Endothelial cell of umbilical vein (primary cell): ENCODE results near the gene PTPN6. TPM values are rescaled to one million over a fixed set of nuclear protein-coding genes. Genes with fewer than 3 reads are reported as not detected.

Experiments used
- BruUV-seq: library from RNA; stranded (reverse); fragments of 400-500 nt; replicated peaks from 2 replicates; lab custom pipeline; 2021; lab: Mats Ljungman, UMichigan
- CTCF ChIA-PET: fragments of 300-600, 350-600 bp; sonication (Branson Sonifier 250); formaldehyde crosslinking; loops from one replicate; lab custom pipeline; 2021; ENCODE audit warnings: antibody characterized with exemption, inconsistent platforms; lab: Charles Lee
- POLR2A ChIA-PET: fragments of 300-600, 350-600 bp; sonication (Branson Sonifier 250); formaldehyde crosslinking; loops from one replicate; lab custom pipeline; 2021; ENCODE audit warnings: antibody characterized with exemption, inconsistent platforms; lab: Charles Lee
- DNase-seq: peaks from one replicate; pipeline ENCODE4 v3.0.0-alpha.2; 2011; ENCODE audit warnings: low read depth, low spot score
- FAIRE-seq: peaks from 2 replicates; lab custom pipeline; 2011; peaks lifted over from hg19 to GRCh38; lab: Jason Lieb, UNC
- H2AFZ ChIP-seq: 2 replicates; pipeline ENCODE4 v1.6.0; 2012; ENCODE audit warnings: low read depth, low read length, control low read depth, inconsistent platforms
- H3K27ac ChIP-seq: 2 replicates; pipeline ENCODE4 v1.5.1; 2011; ENCODE audit warnings: low read depth, mild to moderate bottlenecking, control low read depth, low read length, moderate library complexity; ENCODE audit not compliant: insufficient read depth
- H3K27me3 ChIP-seq, 2 experiments: 2 replicates each; pipeline versions ENCODE4 v1.6.0 to v1.6.1; 2011; ENCODE audit warnings: low read length in 2 of 2, mixed read lengths in 1 of 2; ENCODE audit not compliant: control insufficient read depth in 2 of 2, insufficient read depth in 2 of 2
- H3K36me3 ChIP-seq, 2 experiments: 2 replicates in 1 of 2; 3 replicates in 1 of 2; pipeline ENCODE4 v1.5.1; 2011; ENCODE audit warnings: low read length in 2 of 2, mild to moderate bottlenecking in 1 of 2, moderate library complexity in 1 of 2; ENCODE audit not compliant: control insufficient read depth in 2 of 2, insufficient read depth in 2 of 2; ENCODE audit errors: extremely low read depth in 1 of 2
- H3K4me1 ChIP-seq: 3 replicates; pipeline ENCODE4 v1.5.1; 2011; ENCODE audit warnings: mild to moderate bottlenecking, low read length; ENCODE audit not compliant: control insufficient read depth, insufficient read depth; ENCODE audit errors: extremely low read depth
- H3K4me2 ChIP-seq: 2 replicates; pipeline ENCODE4 v1.6.1; 2011; ENCODE audit warnings: low read length, control low read depth, mixed read lengths; ENCODE audit not compliant: insufficient read depth
- H3K4me3 ChIP-seq, 3 experiments: fragments of 200-600 bp in 1 of 3; sonication (generic), shearing (Covaris generic) in 1 of 3; replicated peaks in 1 of 3; 2 replicates each; pipeline ENCODE4 v1.5.1; 2011 to 2016; ENCODE audit warnings: control low read depth in 3 of 3, low read length in 3 of 3, mild to moderate bottlenecking in 2 of 3, inconsistent platforms in 1 of 3, low read depth in 1 of 3, moderate library complexity in 1 of 3; ENCODE audit not compliant: insufficient read depth in 1 of 3
- H3K79me2 ChIP-seq: 2 replicates; pipeline ENCODE4 v1.6.0; 2012; ENCODE audit warnings: low read length, inconsistent platforms; ENCODE audit not compliant: control insufficient read depth, insufficient read depth
- H3K9ac ChIP-seq: replicated peaks from 2 replicates; pipeline ENCODE3; 2011; ENCODE audit warnings: low read length, control low read depth; ENCODE audit not compliant: insufficient read depth; ENCODE audit errors: extremely low read depth
- H3K9me1 ChIP-seq: replicated peaks from 3 replicates; pipeline ENCODE4 v1.6.0; 2011; ENCODE audit warnings: mild to moderate bottlenecking, low read length; ENCODE audit not compliant: control insufficient read depth, insufficient read depth; ENCODE audit errors: extremely low read depth
- H3K9me3 ChIP-seq: replicated peaks from 2 replicates; pipeline ENCODE4 v1.5.1; 2012; ENCODE audit warnings: low read length, inconsistent platforms; ENCODE audit not compliant: control insufficient read depth, insufficient read depth
- H4K20me1 ChIP-seq: replicated peaks from 2 replicates; pipeline ENCODE3; 2011; ENCODE audit warnings: mild to moderate bottlenecking, low read length; ENCODE audit not compliant: control insufficient read depth, insufficient read depth; ENCODE audit errors: extremely low read depth
- EZH2 ChIP-seq: IDR thresholded peaks from 2 replicates; pipeline ENCODE4 v1.6.1; 2012; ENCODE audit warnings: borderline replicate concordance, low read depth, mild to moderate bottlenecking, moderate library complexity, low read length, inconsistent platforms; ENCODE audit not compliant: severe bottlenecking
- FOS ChIP-seq: IDR thresholded peaks from 2 replicates; pipeline ENCODE4 v1.6.1; 2011; ENCODE audit warnings: mild to moderate bottlenecking, low read length, moderate library complexity, borderline replicate concordance; ENCODE audit not compliant: insufficient read depth
- GATA2 ChIP-seq: IDR thresholded peaks from 2 replicates; pipeline ENCODE4 v1.7.0; 2011; ENCODE audit warnings: low read depth, mild to moderate bottlenecking, moderate library complexity, mixed read lengths, low read length; ENCODE audit not compliant: insufficient read length, insufficient read depth
- JUN ChIP-seq: IDR thresholded peaks from 2 replicates; pipeline ENCODE4 v1.6.1; 2011; ENCODE audit warnings: borderline replicate concordance, low read depth; ENCODE audit not compliant: insufficient read length, insufficient read depth
- MYC ChIP-seq: IDR thresholded peaks from one replicate; pipeline ENCODE4 v1.6.1; 2011; ENCODE audit warnings: mild to moderate bottlenecking, low read depth, low read length
- POLR2A ChIP-seq: IDR thresholded peaks from 2 replicates; pipeline ENCODE4 v1.6.1; 2012; ENCODE audit warnings: low read depth, mild to moderate bottlenecking, control low read depth, low read length
- POLR2AphosphoS5 ChIP-seq: IDR thresholded peaks from 2 replicates; pipeline ENCODE4 v1.6.1; 2012; ENCODE audit warnings: low read depth, mild to moderate bottlenecking, control low read depth, low read length, moderate library complexity; ENCODE audit not compliant: insufficient read depth
- dilution Hi-C: fragments of 300-500 bp; cut with MboI; formaldehyde crosslinking; loops from one replicate; pipeline ENCODE4 v1.15.0; 2019; ENCODE audit warnings: low sequenced_read_pairs; ENCODE audit not compliant: extremely low pct_ligation_motif_present
- intact Hi-C: fragments of 100-400 bp; cut with micrococcal nuclease; formaldehyde crosslinking; loops from one replicate; pipeline ENCODE4 v1.10.0; 2022
- polyA plus RNA-seq, 4 experiments: library from polyadenylated mRNA; depleted of rRNA in 3 of 4; stranded (reverse) in 3 of 4; unstranded in 1 of 4; fragments of >200 nt; gene quantifications; 2 replicates each; pipeline versions ENCODE4 v1.2.1 to v1.2.3, GENCODE V29; 2011 to 2012; ENCODE audit warnings: missing spikeins in 1 of 4
- total RNA-seq: library from RNA; stranded (reverse); gene quantifications from 2 replicates; pipeline ENCODE4 v1.2.3, GENCODE V29; 2021
- TF ChIP-seq, protein P1 (sequence below): IDR thresholded peaks from 2 replicates; pipeline ENCODE4 v1.6.1; 2011; ENCODE audit not compliant: insufficient read depth, insufficient read length
- TF ChIP-seq, protein P2 (sequence below), 2 donors: IDR thresholded peaks; 1 replicate in 1 of 2; 2 replicates in 1 of 2; pipeline ENCODE4 v1.5.1; 2011; ENCODE audit warnings: low read length in 2 of 2, mild to moderate bottlenecking in 2 of 2, moderate library complexity in 2 of 2, control low read depth in 1 of 2, inconsistent platforms in 1 of 2, low read depth in 1 of 2; ENCODE audit not compliant: insufficient read depth in 1 of 2; ENCODE audit errors: extremely low read depth in 1 of 2

Gene PTPN6
- total and polyA plus RNA-seq, 2 donors (not counting 3 experiments of a cell fraction or from before 2014, with no cell fraction given), result 0.25 to 1.6 TPM

DNA sequence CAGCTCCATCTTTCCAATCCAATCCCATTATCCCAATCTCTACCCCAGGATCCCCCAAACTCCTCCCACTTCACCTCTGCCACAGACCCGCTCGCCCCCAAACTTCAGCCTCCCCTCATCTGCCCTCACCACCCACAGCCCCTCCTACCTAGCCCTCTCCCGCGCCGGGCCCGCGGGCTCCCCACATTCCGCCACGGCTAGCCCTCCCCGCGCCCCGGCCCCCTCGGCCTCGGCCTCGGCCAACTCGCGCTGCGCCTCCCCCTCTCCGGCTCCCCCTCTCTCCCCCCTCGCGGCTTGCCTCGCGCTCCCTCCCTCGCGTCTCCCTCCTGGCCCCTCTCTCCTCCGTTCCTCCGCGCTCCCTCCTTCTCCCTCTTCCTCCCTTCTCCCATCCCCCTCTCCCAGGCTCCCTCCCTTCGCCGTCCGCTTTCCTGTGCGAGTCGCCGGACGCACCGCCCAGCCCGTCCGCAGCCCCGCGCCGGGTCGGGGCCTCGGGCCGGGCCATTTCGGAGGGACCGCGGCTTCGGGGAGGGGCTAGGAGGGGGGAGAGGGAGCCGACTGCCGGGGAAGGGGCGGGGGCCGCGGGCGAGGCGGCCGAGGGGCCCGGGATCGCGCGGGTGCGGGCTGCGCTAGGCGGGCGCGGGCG, 23.7 kb upstream of the PTPN6 start, which contains the start of gene ATN1:
Gene ATN1, plus strand, starts transcription at position 581 of the 643 bp plus-strand sequence. CDS start 6,043 bp downstream, outside the sequence.
- Histone ChIP-seq H3K9ac (peak within 1 kb of the TSS; percentile 75), H3K4me3 (peak within 1 kb of the TSS; percentile 88 to 92 (median 90)), H2AFZ (peak within 1 kb of the TSS; percentile 65), H3K4me1 (peaks cover 48% of the 10 kb centered on the region), H3K79me2 (peaks cover 53% of the 10 kb centered on the region), H4K20me1 (peaks cover 8% of the 10 kb centered on the region), H3K9me3 (no peaks in the 10 kb centered on the region), H3K9me1 (no peaks in the 10 kb centered on the region), H3K4me2 (peak within 1 kb of the TSS; percentile 87), H3K27me3 (no peaks in the 10 kb centered on the region), H3K36me3 (peaks cover 0 to 2% of the 10 kb centered on the region in 2 experiments), H3K27ac (peak within 1 kb of the TSS; percentile 72)
- FAIRE-seq, result peak; percentile 63
- BruUV-seq, result no TSS peak
- TF ChIP-seq POLR2AphosphoS5, result peak; percentile 61
- no peak for TF ChIP-seq EZH2
- TF ChIP-seq POLR2A, result peak; percentile 55
- TF ChIP-seq MYC, result peak; percentile 36
- ChIA-PET POLR2A (interaction anchor here (0.6 to 2.3 kb wide), 2 partner anchors 10 to 17 kb away, joined by 3 to 16 read pairs; partner anchors contain the start of genes C12orf57 and RNU7-1), CTCF (interaction anchor here (1.3 to 4.3 kb wide), 8 partner anchors 10 to 58 kb away, joined by 3 to 94 read pairs (median 5); partner anchors contain the start of genes C12orf57, RNU7-1 and SPSB2)
- intact Hi-C loops (no loop called here), dilution Hi-C loops (no loop called here)
- peak; percentile 83 for DNase-seq

DNA sequence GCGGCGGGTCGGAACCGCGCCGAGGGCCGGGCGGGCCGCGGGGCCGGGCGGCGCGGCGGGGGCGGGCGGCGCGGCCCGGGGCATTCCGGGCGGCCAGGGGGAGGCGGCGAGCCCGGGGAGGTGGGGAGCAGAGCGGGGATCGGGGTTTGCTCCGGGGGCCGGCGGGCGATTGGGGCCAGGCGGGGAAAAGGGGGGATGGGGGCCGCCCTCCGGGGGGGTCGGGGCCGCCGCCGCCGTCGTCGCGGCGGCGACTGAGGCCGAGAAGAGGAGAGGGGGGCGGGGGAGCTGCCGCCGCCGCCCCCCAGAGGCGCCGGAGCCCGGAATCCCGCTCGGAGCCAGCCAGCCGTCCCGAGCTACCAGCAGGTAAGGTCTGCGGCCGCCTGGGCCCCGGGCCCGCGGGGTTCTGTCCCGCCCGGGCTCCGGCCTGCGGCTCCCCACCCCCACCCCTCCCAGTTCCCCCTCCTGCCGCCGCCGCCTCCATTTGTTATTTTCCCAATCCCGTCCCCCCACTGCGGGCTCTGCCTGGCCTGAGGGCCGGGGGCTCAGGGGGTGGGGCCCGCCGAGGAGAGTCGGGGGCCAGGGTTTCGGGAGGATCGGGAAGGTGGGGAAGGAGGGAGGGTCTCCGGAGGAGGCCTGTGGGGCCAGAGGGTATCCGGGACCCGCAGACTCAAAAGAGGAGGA, 23.0 kb upstream of the PTPN6 start:
- ChIA-PET CTCF (interaction anchor here (1.4 to 2.0 kb wide), 4 partner anchors 10 to 59 kb away, joined by 3 to 11 read pairs (median 4); partner anchors contain the start of genes C12orf57, RNU7-1 and SPSB2), POLR2A (interaction anchor here (0.6 to 1.2 kb wide), 2 partner anchors 10 to 16 kb away, joined by 3 to 4 read pairs; partner anchors contain the start of genes C12orf57 and RNU7-1)
- H3K79me2 ChIP-seq, result peaks cover 59% of the 10 kb centered on the region
- peaks cover 8% of the 10 kb centered on the region for H4K20me1 ChIP-seq
- H3K4me2 ChIP-seq, result peak overlapping the region; percentile 87
- H3K27me3 ChIP-seq, result no peaks in the 10 kb centered on the region
- DNase-seq, result no peak
- peaks cover 53% of the 10 kb centered on the region for H3K4me1 ChIP-seq
- intact Hi-C loops (no loop called here), dilution Hi-C loops (no loop called here)
- H3K4me3 ChIP-seq, result peak overlapping the region; percentile 88 to 92 (median 90)
- BruUV-seq, result no TSS peak
- H3K9me3 ChIP-seq, result no peaks in the 10 kb centered on the region
- TF ChIP-seq, protein P1, sequence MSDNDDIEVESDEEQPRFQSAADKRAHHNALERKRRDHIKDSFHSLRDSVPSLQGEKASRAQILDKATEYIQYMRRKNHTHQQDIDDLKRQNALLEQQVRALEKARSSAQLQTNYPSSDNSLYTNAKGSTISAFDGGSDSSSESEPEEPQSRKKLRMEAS, result no peak
- TF ChIP-seq, protein P2, sequence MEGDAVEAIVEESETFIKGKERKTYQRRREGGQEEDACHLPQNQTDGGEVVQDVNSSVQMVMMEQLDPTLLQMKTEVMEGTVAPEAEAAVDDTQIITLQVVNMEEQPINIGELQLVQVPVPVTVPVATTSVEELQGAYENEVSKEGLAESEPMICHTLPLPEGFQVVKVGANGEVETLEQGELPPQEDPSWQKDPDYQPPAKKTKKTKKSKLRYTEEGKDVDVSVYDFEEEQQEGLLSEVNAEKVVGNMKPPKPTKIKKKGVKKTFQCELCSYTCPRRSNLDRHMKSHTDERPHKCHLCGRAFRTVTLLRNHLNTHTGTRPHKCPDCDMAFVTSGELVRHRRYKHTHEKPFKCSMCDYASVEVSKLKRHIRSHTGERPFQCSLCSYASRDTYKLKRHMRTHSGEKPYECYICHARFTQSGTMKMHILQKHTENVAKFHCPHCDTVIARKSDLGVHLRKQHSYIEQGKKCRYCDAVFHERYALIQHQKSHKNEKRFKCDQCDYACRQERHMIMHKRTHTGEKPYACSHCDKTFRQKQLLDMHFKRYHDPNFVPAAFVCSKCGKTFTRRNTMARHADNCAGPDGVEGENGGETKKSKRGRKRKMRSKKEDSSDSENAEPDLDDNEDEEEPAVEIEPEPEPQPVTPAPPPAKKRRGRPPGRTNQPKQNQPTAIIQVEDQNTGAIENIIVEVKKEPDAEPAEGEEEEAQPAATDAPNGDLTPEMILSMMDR (IDR thresholded peaks at IDR 0.05; ENCODE audit: extremely low read depth in 1 of 2, insufficient read depth in 1 of 2, low read depth in 1 of 2, low read length in 2 of 2), result no peak
- TF ChIP-seq GATA2, result no peak
- TF ChIP-seq FOS, result no peak
- no peak for TF ChIP-seq POLR2AphosphoS5
- no peak for TF ChIP-seq POLR2A
- TF ChIP-seq MYC, result no peak
- no peak for TF ChIP-seq EZH2
- TF ChIP-seq JUN, result no peak
- H3K9me1 ChIP-seq, result no peaks in the 10 kb centered on the region
- peaks cover 0 to 2% of the 10 kb centered on the region in 2 experiments for H3K36me3 ChIP-seq
- no peak overlapping the region for H2AFZ ChIP-seq
- no peak for FAIRE-seq
- peak overlapping the region; percentile 75 for H3K9ac ChIP-seq
- H3K27ac ChIP-seq, result peak overlapping the region; percentile 52
